H9 (cell line): ENCODE measurements around the gene TMEM92. TPM values are rescaled to one million over a fixed set of nuclear protein-coding genes. Genes with fewer than 3 reads are reported as not detected.

Experiments
- DNase-seq: peaks from one replicate; pipeline ENCODE4 v3.0.0-alpha.2; 2017
- H2AFZ ChIP-seq: one replicate; pipeline ENCODE4 v1.6.1; 2013; ENCODE audit warnings: mild to moderate bottlenecking, low read length, control low read depth, moderate library complexity
- H2AK5ac ChIP-seq: 2 replicates; pipeline ENCODE4 v1.6.1; 2013; ENCODE audit warnings: low read length, control low read depth, mixed read lengths; ENCODE audit not compliant: insufficient read length
- H2BK120ac ChIP-seq: one replicate; pipeline ENCODE4 v1.6.1; 2013; ENCODE audit warnings: low read depth, mild to moderate bottlenecking, low read length, control low read depth, inconsistent platforms; ENCODE audit not compliant: poor library complexity, severe bottlenecking
- H2BK12ac ChIP-seq: 2 replicates; pipeline ENCODE4 v1.6.1; 2013; ENCODE audit warnings: low read length, control low read depth, mixed read lengths, low read depth; ENCODE audit not compliant: insufficient read length
- H2BK15ac ChIP-seq: 2 replicates; pipeline ENCODE4 v1.6.1; 2013; ENCODE audit warnings: low read depth, low read length, control low read depth
- H2BK20ac ChIP-seq: one replicate; pipeline ENCODE4 v1.6.1; 2013; ENCODE audit warnings: low read depth, mild to moderate bottlenecking, low read length, control low read depth, inconsistent platforms; ENCODE audit not compliant: poor library complexity, severe bottlenecking
- H2BK5ac ChIP-seq: 2 replicates; pipeline ENCODE4 v1.6.1; 2013; ENCODE audit warnings: low read length, control low read depth, mixed read lengths; ENCODE audit not compliant: insufficient read length
- H3K14ac ChIP-seq: 2 replicates; pipeline ENCODE4 v1.6.1; 2013; ENCODE audit warnings: low read length, control low read depth; ENCODE audit not compliant: insufficient read depth
- H3K18ac ChIP-seq: 2 replicates; pipeline ENCODE4 v1.6.1; 2013; ENCODE audit warnings: low read depth, mild to moderate bottlenecking, mixed read lengths, low read length, control low read depth; ENCODE audit not compliant: insufficient read length
- H3K23ac ChIP-seq: 2 replicates; pipeline ENCODE4 v1.6.1; 2013; ENCODE audit warnings: low read length, control low read depth, mixed read lengths, low read depth; ENCODE audit not compliant: insufficient read length
- H3K23me2 ChIP-seq: 2 replicates; pipeline ENCODE4 v1.6.1; 2013; ENCODE audit warnings: low read depth, mild to moderate bottlenecking, mixed read lengths, low read length, control low read depth; ENCODE audit not compliant: insufficient read length, poor library complexity, severe bottlenecking
- H3K27ac ChIP-seq: 2 replicates; pipeline ENCODE4 v1.5.1; 2013; ENCODE audit warnings: low read length, control low read depth, mixed read lengths, low read depth; ENCODE audit not compliant: insufficient read length
- H3K27me3 ChIP-seq: 2 replicates; pipeline ENCODE4 v1.6.1; 2013; ENCODE audit warnings: low read length, control low read depth, inconsistent platforms; ENCODE audit not compliant: insufficient read depth
- H3K4ac ChIP-seq: 2 replicates; pipeline ENCODE4 v1.6.1; 2013; ENCODE audit warnings: low read depth, mild to moderate bottlenecking, control low read depth, inconsistent platforms, low read length, moderate library complexity
- H3K4me1 ChIP-seq: 2 replicates; pipeline ENCODE4 v1.6.1; 2013; ENCODE audit warnings: low read length, control low read depth, inconsistent platforms; ENCODE audit not compliant: insufficient read depth
- H3K4me2 ChIP-seq: 2 replicates; pipeline ENCODE4 v1.6.1; 2013; ENCODE audit warnings: low read length, control low read depth, mixed read lengths; ENCODE audit not compliant: insufficient read length, insufficient read depth
- H3K56ac ChIP-seq: 2 replicates; pipeline ENCODE4 v1.6.1; 2013; ENCODE audit warnings: low read depth, mild to moderate bottlenecking, mixed read lengths, low read length, control low read depth; ENCODE audit not compliant: insufficient read length
- H3K79me1 ChIP-seq: 2 replicates; pipeline ENCODE4 v1.6.1; 2013; ENCODE audit warnings: low read depth, mild to moderate bottlenecking, moderate library complexity, low read length, control low read depth, inconsistent platforms; ENCODE audit not compliant: insufficient read depth, poor library complexity, severe bottlenecking
- H3K79me2 ChIP-seq: 2 replicates; pipeline ENCODE4 v1.6.1; 2013; ENCODE audit warnings: low read length, control low read depth, inconsistent platforms; ENCODE audit not compliant: insufficient read depth
- H3K9ac ChIP-seq: 2 replicates; pipeline ENCODE4 v1.6.1; 2013; ENCODE audit warnings: low read length, control low read depth, mixed read lengths; ENCODE audit not compliant: insufficient read length; ENCODE audit errors: extremely low read depth
- H3K9me3 ChIP-seq: one replicate; pipeline ENCODE4 v1.6.1; 2013; ENCODE audit warnings: low read depth, low read length, inconsistent platforms; ENCODE audit not compliant: control insufficient read depth
- H3T11ph ChIP-seq: one replicate; pipeline ENCODE4 v1.6.1; 2013; ENCODE audit warnings: mild to moderate bottlenecking, low read length, control low read depth, inconsistent platforms
- H4K20me1 ChIP-seq: one replicate; pipeline ENCODE4 v1.6.1; 2013; ENCODE audit not compliant: control insufficient read depth, insufficient read length, insufficient read depth
- H4K5ac ChIP-seq: 2 replicates; pipeline ENCODE4 v1.6.1; 2013; ENCODE audit warnings: low read depth, mild to moderate bottlenecking, mixed read lengths, low read length, control low read depth; ENCODE audit not compliant: insufficient read length
- H4K8ac ChIP-seq: replicated peaks from 2 replicates; pipeline ENCODE4 v1.6.1; 2013; ENCODE audit warnings: low read length, control low read depth, mixed read lengths, low read depth; ENCODE audit not compliant: insufficient read length
- H4K91ac ChIP-seq: 2 replicates; pipeline ENCODE4 v1.6.1; 2013; ENCODE audit warnings: low read depth, mild to moderate bottlenecking, moderate library complexity, mixed read lengths, low read length, control low read depth; ENCODE audit not compliant: insufficient read length
- H3K27ac Mint-ChIP-seq, 3 experiments: 2 replicates in 2 of 3; 3 replicates in 1 of 3; pipeline ENCODE4 v1.8.0; 2020 to 2021; ENCODE audit warnings: mixed read lengths in 3 of 3, mild to moderate bottlenecking in 1 of 3, moderate library complexity in 1 of 3
- H3K27me3 Mint-ChIP-seq: 2 replicates; pipeline ENCODE4 v1.8.0; 2021; ENCODE audit warnings: low read depth, mild to moderate bottlenecking, moderate library complexity, mixed read lengths
- H3K36me3 Mint-ChIP-seq, 3 experiments: 2 replicates in 2 of 3; 3 replicates in 1 of 3; pipeline ENCODE4 v1.8.0; 2020 to 2021; ENCODE audit warnings: low read depth in 3 of 3, mixed read lengths in 3 of 3; ENCODE audit not compliant: insufficient read depth in 1 of 3
- H3K4me1 Mint-ChIP-seq, 2 experiments: 2 replicates each; pipeline ENCODE4 v1.8.0; 2020; ENCODE audit warnings: mixed read lengths in 2 of 2
- H3K4me3 Mint-ChIP-seq, 2 experiments: 2 replicates in 1 of 2; 3 replicates in 1 of 2; pipeline ENCODE4 v1.8.0; 2020 to 2021; ENCODE audit warnings: mild to moderate bottlenecking in 2 of 2, mixed read lengths in 2 of 2, moderate library complexity in 1 of 2
- H3K9me3 Mint-ChIP-seq, 2 experiments: 2 replicates in 1 of 2; 3 replicates in 1 of 2; pipeline ENCODE4 v1.8.0; 2020; ENCODE audit warnings: mild to moderate bottlenecking in 2 of 2, mixed read lengths in 2 of 2, moderate library complexity in 1 of 2
- WGBS: extraction: QIAGEN DNeasy Blood & Tissue Kit; methylation state at CpG from one replicate; pipeline ENCODE4 v1.1.7; 2013; ENCODE audit warnings: missing lambda C conversion rate, low lambda C conversion rate, mixed read lengths; ENCODE audit not compliant: insufficient read length; ENCODE audit errors: extremely low coverage; 5-methylcytosine and 5-hydroxymethylcytosine counted together
- total RNA-seq: library from RNA; stranded (reverse); gene quantifications from 2 replicates; pipeline ENCODE4 v1.2.1, GENCODE V29; 2021
- TF ChIP-seq, protein P1 (sequence below): fragments of 200-600 bp; sonication (generic); conservative IDR thresholded peaks from 3 replicates; pipeline ENCODE4 v1.8.0; 2021; ENCODE audit warnings: antibody characterized with exemption, mild to moderate bottlenecking

Gene TMEM92
- total RNA-seq, 1 experiment from 2014 or later: 10.9 TPM

DNA sequence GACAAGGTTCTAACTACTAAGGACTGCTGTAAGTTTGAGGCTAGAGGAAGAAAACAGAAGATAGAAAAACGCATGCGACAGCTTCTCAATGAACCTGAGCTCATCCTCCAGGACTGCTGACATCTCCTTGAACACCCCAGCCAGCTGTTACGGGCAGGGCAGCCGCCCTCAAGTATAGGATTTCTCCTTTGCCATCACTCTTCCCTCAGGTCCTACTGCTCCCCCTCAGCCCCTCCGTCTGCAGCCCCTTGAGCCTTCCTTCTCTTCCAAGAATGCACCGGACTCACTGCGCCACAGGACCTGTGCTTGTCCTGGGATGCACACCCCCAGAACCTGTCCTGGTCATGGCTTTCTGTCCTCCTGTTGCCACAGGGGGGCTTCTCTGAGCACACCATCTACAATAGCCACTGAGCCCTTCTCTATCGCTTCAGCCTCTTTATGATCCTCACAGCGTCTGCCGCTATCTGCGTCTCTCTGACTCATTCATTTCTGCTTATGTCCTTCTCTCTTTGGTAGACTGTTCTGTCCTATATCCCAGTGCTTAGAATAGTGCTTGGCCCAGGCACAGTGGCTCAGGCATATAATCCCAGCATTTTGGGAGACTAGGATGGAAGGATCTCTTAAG, 56.0 kb downstream of the TMEM92 start:
- Histone ChIP-seq H3K79me2 (no peaks in the 10 kb centered on the region), H2BK12ac (no peak overlapping the region), H3K23me2 (no peaks in the 10 kb centered on the region), H2BK120ac (no peak overlapping the region), H3K4me2 (no peak overlapping the region), H2AK5ac (no peak overlapping the region), H4K91ac (no peak overlapping the region), H3K23ac (no peak overlapping the region), H4K20me1 (peaks cover 2% of the 10 kb centered on the region), H3K9me3 (no peaks in the 10 kb centered on the region), H3K9ac (no peak overlapping the region), H3T11ph (no peak overlapping the region), H3K27me3 (no peaks in the 10 kb centered on the region), H3K56ac (no peak overlapping the region), H3K79me1 (no peaks in the 10 kb centered on the region), H3K4me1 (no peaks in the 10 kb centered on the region), H3K18ac (no peak overlapping the region), H4K5ac (no peak overlapping the region), H2BK5ac (no peak overlapping the region), H4K8ac (peak overlapping the region; percentile 68), H3K14ac (no peak overlapping the region), H2BK15ac (no peak overlapping the region), H3K4ac (no peak overlapping the region), H2BK20ac (no peak overlapping the region), H3K27ac (no peak overlapping the region), H2AFZ (no peak overlapping the region)
- H3K4me1 Mint-ChIP-seq: peaks cover 13 to 19% of the 10 kb centered on the region in 2 experiments
- H3K4me3 Mint-ChIP-seq: no peak overlapping the region
- WGBS: no CpG with 5 or more reads among the region's 11 CpGs
- no peak for DNase-seq
- H3K9me3 Mint-ChIP-seq: no peaks in the 10 kb centered on the region
- TF ChIP-seq, protein P1, sequence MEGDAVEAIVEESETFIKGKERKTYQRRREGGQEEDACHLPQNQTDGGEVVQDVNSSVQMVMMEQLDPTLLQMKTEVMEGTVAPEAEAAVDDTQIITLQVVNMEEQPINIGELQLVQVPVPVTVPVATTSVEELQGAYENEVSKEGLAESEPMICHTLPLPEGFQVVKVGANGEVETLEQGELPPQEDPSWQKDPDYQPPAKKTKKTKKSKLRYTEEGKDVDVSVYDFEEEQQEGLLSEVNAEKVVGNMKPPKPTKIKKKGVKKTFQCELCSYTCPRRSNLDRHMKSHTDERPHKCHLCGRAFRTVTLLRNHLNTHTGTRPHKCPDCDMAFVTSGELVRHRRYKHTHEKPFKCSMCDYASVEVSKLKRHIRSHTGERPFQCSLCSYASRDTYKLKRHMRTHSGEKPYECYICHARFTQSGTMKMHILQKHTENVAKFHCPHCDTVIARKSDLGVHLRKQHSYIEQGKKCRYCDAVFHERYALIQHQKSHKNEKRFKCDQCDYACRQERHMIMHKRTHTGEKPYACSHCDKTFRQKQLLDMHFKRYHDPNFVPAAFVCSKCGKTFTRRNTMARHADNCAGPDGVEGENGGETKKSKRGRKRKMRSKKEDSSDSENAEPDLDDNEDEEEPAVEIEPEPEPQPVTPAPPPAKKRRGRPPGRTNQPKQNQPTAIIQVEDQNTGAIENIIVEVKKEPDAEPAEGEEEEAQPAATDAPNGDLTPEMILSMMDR: no peak
- H3K27me3 Mint-ChIP-seq: peaks cover 5% of the 10 kb centered on the region
- H3K36me3 Mint-ChIP-seq: no peaks in the 10 kb centered on the region
- peak overlapping the region in 1 of 3 experiments; percentile 86; a peak in 2 of 7 replicates for H3K27ac Mint-ChIP-seq

Other genes with a start within 250 kb of the TMEM92 start
- gene ITGA3, start 218.4 kb upstream of the TMEM92 start, total RNA-seq: 22.5 and 22.7 TPM in 2 replicates
- gene PDK2, start 179.1 kb upstream of the TMEM92 start, total RNA-seq: 16.2 and 19.9 TPM in 2 replicates
- 4.8 and 5.9 TPM in 2 replicates for gene SAMD14, start 144.3 kb upstream of the TMEM92 start, total RNA-seq
- 23.0 and 25.8 TPM in 2 replicates for gene PPP1R9B, start 123.8 kb upstream of the TMEM92 start, total RNA-seq
- 0.24 TPM in 1 of 2 replicates, not detected in the other for gene SGCA, start 108.5 kb upstream of the TMEM92 start, total RNA-seq
- 104 and 112 TPM in 2 replicates for gene COL1A1, start 72.8 kb upstream of the TMEM92 start, total RNA-seq
- gene XYLT2, start 71.7 kb downstream of the TMEM92 start, total RNA-seq: 24.0 and 26.4 TPM in 2 replicates
- gene MRPL27, start 98.7 kb downstream of the TMEM92 start, total RNA-seq: 85.9 and 91.8 TPM in 2 replicates
- gene EME1, start 98.8 kb downstream of the TMEM92 start, total RNA-seq: 15.1 and 16.5 TPM in 2 replicates
- gene LRRC59, start 123.1 kb downstream of the TMEM92 start, total RNA-seq: 105 and 106 TPM in 2 replicates
- 12.2 TPM in 2 replicates for gene ACSF2, start 151.8 kb downstream of the TMEM92 start, total RNA-seq
- 0.46 and 0.57 TPM in 2 replicates for gene CHAD, start 194.4 kb downstream of the TMEM92 start, total RNA-seq
- gene RSAD1, start 204.4 kb downstream of the TMEM92 start, total RNA-seq: 27.9 and 29.6 TPM in 2 replicates
- 1.7 and 1.9 TPM in 2 replicates for gene MYCBPAP, start 234.0 kb downstream of the TMEM92 start, total RNA-seq